GM19452 (cell line): ENCODE data around the gene MGAT1.
"Not testable (repeated sequence)": the region's sequence is repeated elsewhere in the genome, so short reads cannot be mapped to it uniquely, and the experiment has no call there.

ENCODE experiments used
- ATAC-seq: cut with Tn5 transposase; IDR thresholded peaks from one replicate; pipeline ENCODE4 v1.9.1; 2021; ENCODE audit not compliant: unreplicated experiment

Gene MGAT1

DNA sequence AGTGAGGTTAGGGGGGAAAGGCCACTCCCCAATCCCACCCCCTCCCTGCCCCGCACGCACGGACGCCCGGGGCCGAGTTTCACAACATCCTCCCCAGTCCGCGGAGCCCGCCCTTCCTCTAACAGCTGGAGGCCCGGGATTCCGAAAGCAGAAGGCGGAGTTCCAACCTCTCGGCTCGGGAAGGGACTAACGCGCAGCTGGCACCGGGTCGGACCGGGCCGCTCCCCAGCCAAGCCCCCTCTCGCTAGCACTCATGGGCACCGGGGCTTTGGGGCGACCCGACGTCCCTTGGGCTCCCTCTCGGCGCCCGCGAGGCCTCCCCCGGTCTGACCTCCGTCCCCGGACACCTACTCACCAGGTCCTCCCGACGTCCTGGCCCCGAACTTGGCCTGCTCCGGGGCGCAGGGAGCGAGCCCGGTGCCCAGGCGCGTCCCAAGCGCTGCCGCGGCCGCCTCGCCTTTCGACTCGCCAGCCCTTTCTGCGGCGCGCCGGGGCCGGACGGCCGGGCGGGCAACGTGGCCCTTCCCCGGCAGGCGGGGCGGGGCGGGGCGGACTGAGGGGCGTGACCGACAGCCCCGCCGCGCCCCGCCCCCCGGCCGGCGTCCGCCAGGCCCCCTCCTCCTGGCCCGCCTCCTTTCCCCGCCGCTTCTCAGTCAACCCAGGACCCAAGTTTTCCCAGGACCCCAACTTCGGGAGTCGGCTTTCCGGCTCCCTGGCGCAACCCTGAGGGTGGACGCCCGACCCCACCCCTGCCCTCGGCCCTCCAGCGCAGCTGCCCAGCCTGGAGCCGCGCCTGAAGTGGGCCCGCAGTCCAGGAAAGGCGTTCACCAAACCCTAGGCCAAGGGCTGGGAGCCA is at the start of gene MGAT1:
Gene MGAT1 (minus strand): TSS at position 482 of the 856 bp plus-strand sequence. CDS start 9,835 bp downstream, outside the sequence.
- peak; percentile 44 for ATAC-seq

GRCh38 chr5:180850434-180851078 is 48.0 kb upstream of the MGAT1 start:
- ATAC-seq: no peak

DNA sequence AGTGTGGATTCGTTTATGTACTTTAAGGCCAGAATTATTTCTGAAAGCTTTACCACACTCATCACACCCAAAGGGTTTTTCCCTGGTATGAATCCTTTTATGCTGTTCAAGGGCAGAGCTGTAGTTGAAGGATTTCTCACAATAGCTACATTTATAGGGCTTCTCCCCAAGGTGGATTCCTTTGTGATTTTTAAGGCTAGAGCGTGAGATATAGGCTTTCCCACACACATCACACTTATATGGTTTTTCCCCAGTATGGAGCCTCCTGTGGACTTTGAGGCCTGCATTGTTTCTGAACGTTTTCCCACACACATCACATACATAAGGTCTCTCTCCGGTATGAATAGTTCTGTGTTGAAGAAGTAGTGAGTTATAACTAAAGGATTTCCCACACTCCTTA is 47.2 kb upstream of the MGAT1 start:
- no peak for ATAC-seq

- no peak for ATAC-seq
Measured at GRCh38 chr5:180848878-180849277, 46.3 kb upstream of the MGAT1 start.

GRCh38 chr5:180848265-180848664 is 45.7 kb upstream of the MGAT1 start:
- ATAC-seq: no peak

GRCh38 chr5:180847026-180847425 is 44.4 kb upstream of the MGAT1 start:
- no peak for ATAC-seq

GRCh38 chr5:180844858-180845257 is 42.3 kb upstream of the MGAT1 start:
- no peak for ATAC-seq

DNA sequence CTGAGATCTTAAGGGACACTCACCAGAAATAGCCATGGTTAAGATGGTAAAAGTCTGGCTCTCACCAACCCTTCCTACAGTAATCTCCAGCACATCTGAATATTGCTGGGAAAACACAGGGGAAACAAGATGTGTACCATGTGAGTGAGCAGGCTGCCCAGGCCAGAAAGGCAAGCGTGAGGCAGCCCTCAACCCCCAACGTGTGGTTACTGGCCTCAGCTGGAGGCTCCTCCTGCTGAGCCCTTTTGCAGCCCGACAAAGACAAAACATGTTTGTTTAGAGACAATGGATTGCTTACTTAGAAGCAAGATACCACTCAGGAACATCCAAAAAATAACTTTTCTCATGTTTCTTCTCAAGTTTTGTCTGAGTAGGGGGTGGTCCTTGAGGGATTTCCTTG is 41.8 kb upstream of the MGAT1 start:
- ATAC-seq: no peak

GRCh38 chr5:180839935-180840334 is 37.3 kb upstream of the MGAT1 start:
- no peak for ATAC-seq

DNA sequence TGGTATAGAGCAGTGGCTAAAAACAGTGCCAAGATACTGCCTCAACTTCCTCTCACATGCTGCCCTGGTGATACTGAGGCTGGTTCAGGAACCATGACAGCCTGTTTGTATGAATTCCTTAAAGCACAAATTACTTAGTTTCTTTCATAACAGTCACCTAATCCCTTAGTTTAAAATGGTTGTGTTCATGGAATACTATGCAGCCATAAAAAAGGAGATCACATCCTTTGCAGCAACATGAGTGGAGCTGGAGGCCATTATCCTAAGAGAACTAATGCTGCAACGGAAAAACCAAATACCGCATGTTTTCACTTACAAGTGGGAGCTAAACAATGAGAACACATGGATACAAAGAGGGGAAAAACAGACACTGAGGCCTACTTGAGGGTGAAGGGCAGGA is 36.6 kb upstream of the MGAT1 start:
- no peak for ATAC-seq

DNA sequence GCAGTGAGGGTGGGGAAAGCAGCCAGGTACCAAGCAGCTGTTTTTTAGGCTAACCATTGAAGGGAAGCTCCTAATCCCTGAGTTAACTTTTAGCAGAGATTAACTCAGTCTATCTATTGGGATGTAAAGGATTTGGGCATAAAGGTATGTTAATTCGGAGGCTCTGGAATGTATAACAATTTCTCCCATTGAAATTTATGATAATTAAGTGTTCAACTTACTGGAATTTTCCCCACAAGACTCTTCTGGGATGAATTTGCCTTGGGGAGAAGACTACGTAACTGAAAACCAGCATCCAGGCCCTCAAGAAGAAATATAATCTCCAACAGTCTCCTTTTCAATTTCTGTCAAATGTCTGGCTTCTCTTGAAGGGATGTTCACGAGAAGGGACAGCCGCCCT is 34.9 kb upstream of the MGAT1 start:
- no peak for ATAC-seq

GRCh38 chr5:180832638-180833068 is 30.0 kb upstream of the MGAT1 start:
- peak; percentile 47 for ATAC-seq

DNA sequence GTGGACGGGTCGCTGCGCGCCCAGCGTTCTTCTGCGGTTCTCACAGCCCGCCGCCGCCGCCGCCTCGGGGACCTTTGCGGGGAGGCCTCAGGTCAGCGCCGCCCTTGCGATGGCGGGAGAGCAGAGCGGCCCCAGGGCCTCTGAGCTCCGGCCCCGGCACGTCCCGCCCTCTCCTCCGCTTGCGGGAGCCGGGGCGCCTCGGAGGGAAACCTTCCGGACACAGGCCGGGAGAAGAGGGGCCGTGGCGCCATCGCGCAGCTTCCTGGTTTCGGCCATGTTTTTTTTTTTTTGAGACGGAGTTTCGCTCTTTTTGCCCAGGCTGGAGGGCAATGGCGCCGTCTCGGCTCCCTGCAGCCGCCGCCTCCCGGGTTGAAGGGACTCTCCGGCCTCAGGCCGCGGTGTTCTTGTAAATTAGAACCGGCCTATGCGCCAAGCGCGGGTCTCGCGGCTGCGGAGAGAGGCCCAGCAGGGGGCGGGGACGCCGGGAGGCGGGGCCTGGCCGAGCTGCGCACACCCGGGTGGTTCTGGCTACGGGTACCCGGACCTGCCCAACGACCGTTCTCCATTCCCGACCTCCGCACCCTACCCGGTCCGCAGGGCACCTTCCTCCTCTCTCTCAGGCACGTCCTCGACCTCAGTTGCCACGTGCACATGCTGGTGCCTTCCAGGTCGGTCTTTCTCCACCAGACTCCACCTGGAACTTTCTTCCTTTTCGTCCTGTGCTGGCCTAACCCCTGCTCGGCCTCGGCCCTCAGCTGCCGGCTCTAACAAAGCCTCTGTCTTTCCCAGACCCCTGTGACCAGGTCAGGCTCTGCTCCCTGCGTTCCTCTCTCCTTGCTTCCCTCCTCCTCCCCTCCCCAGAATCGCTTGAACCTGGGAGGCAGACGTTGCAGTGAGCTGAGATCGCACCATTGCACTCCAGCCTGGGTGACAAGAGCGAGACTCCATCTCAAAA is 28.8 kb upstream of the MGAT1 start:
- peak; percentile 72 for ATAC-seq

DNA sequence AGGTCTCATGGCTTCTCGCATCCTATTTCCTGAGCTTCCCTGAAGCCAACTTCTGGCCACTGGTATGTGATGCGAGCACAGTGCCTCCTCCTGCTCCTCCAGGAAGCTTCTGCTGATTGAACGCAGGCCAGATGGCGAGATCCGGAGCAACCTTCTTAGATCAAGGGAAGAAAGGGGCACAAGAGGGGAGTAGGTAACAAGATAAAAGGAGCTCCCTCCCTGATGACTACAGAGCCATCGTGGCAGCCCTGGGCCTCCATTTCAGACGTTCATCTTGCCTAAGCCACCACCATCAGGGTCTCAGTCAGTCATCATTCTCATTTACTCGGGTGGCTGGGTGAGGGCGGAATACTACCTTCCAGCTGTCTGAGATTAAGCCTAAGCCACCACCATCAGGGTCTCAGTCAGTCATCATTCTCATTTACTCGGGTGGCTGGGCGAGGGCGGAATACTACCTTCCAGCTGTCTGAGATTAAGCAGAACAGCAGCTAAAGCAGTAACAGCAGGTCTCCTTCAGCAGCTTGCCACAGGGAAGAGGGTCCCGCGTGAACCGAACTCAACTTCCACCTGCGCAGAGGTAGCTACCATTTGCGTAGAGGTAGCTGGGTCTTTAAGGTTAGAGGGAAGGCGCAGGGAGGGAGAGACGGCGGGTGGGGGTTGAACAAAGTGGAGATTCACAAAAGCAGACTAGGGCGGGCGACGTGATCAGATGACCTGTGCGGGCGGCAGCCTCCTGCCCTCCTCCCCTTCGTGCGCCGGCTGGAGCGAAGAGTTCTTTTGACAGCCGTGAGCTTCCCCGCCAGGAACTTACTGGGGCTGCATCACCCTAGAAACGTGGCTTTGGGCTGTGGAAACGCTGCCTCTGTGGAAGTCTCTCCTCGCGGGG is 27.9 kb upstream of the MGAT1 start:
- peak; percentile 37 for ATAC-seq

DNA sequence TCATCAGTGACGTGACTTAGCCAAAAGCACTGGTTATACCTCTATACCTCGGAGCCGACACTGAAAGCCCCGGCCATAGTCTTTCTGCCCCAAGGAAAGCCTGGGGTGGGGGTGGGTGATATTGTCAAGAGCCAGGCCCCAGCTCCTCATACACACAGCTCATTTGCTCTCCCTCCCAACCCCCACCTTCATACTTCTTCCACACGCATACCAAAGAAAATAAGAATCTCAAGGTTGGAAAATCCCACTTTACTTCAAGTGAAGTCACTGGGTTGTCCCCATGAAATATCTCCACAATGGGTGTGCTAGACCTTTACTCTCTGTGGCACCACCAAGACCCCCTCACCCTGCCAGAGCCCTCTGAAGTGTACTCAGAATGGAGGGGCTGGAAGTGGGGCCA is 27.1 kb upstream of the MGAT1 start:
- no peak for ATAC-seq

- not testable (repeated sequence) for ATAC-seq
Measured at GRCh38 chr5:180828756-180829531, 26.3 kb upstream of the MGAT1 start.

DNA sequence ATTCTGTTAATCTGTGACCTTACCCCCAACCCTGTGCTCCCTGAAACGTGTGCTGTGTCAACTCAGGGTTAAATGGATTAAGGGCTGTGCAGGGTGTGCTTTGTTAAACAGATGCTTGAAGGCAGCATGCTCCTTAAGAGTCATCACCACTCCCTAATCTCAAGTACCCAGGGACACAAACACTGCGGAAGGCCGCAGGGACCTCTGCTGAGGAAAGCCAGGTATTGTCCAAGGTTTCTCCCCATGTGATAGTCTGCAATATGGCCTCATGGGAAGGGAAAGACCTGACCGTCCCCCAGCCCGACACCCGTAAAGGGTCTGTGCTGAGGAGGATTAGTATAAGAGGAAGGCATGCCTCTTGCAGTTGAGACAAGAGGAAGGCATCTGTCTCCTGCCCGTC is 24.8 kb upstream of the MGAT1 start:
- ATAC-seq: not testable (repeated sequence)

DNA sequence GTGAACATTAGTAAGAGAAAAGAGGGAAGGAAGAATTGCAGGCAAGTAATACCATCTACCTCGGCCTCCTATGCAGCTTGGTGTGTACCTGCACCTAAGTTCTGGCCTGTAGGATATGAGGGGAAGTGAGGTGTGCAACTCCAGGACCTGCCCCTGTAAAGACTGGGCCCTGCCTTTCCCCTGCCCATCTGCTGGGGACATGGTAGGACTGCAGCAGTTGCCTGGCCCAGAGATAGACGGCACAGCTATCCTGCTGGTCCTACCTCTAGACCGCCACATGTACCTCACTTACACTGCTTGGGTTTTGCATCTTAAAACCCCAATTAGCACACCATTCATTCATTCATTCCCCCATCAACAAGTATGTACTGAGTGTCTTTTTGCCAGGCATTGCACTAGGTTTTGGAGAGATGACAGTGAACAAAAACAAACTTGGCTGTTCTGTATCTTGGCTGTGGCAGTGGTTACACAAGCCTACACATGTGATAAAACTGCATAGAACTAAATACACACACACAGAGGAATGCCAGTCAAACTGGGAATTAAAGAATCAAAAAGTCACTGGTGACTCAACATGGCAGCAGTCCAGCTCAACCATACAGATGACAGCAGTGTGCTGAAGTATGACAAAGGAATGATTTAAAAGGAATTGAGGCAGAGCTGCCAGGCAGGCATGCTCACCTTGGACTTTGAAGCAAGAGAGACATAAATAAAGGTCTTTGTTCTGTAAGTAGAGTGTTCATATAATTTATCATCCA is 23.3 kb upstream of the MGAT1 start:
- no peak for ATAC-seq
